Sigmoid colon (tissue), 7 donors: ENCODE measurements around the gene PDCD10. TPM values are rescaled to one million over a fixed set of nuclear protein-coding genes. Genes with fewer than 3 reads are reported as not detected.

Source experiments
- DNase-seq: peaks from one replicate; pipeline ENCODE4 v3.0.0-alpha.2; 2019
- H3K27ac ChIP-seq, 4 donors: fragments of 200-600 bp; sonication (generic); one replicate each; pipeline ENCODE4 v1.5.1; 2016 to 2019; ENCODE audit warnings: mild to moderate bottlenecking in 1 of 4
- H3K27me3 ChIP-seq, 3 donors: fragments of 200-600 bp; sonication (generic); one replicate each; pipeline ENCODE4 v1.5.1; 2019; ENCODE audit warnings: mild to moderate bottlenecking in 1 of 3
- H3K36me3 ChIP-seq, 4 donors: fragments of 200-600 bp; sonication (generic); one replicate each; pipeline ENCODE4 v1.5.1; 2016 to 2019
- H3K4me1 ChIP-seq, 4 donors: fragments of 200-600 bp; sonication (generic); one replicate each; pipeline ENCODE4 v1.5.1; 2017 to 2019
- H3K4me3 ChIP-seq, 4 donors: fragments of 200-600 bp; sonication (generic); one replicate each; pipeline ENCODE4 v1.5.1; 2017 to 2019; ENCODE audit warnings: mild to moderate bottlenecking in 2 of 4, moderate library complexity in 1 of 4
- H3K9me3 ChIP-seq, 4 donors: fragments of 200-600 bp in 3 of 4; sonication (generic) in 3 of 4; one replicate each; pipeline versions ENCODE4 v1.5.1 to v1.6.1; 2013 to 2019
- CTCF ChIP-seq, 4 experiments: fragments of 450-650 bp in 3 of 4; fragments of 200-600 bp in 1 of 4; IDR thresholded peaks; one replicate each; pipeline ENCODE4 v1.5.1; 2016 to 2019; ENCODE audit warnings: antibody characterized with exemption in 4 of 4, mild to moderate bottlenecking in 3 of 4, moderate library complexity in 2 of 4
- EP300 ChIP-seq, 4 donors: sonication (generic); formaldehyde crosslinking; IDR thresholded peaks; one replicate each; pipeline ENCODE4 v1.6.1; 2017; ENCODE audit warnings: antibody characterized with exemption in 4 of 4
- POLR2A ChIP-seq, 2 donors: fragments of 450-650 bp; IDR thresholded peaks; one replicate each; pipeline ENCODE4 v1.6.1; 2016; ENCODE audit warnings: antibody characterized with exemption in 2 of 2, mild to moderate bottlenecking in 2 of 2, moderate library complexity in 2 of 2
- POLR2AphosphoS5 ChIP-seq, 4 donors: sonication (generic); formaldehyde crosslinking; IDR thresholded peaks; one replicate each; pipeline ENCODE4 v1.6.1; 2017; ENCODE audit warnings: antibody characterized with exemption in 4 of 4
- WGBS, 2 donors: extraction: QIAGEN DNeasy Blood & Tissue Kit; methylation state at CpG; one replicate each; pipeline ENCODE4 v1.1.7; 2013; 5-methylcytosine and 5-hydroxymethylcytosine counted together
- intact Hi-C: fragments of 100-400 bp; cut with DNase I; formaldehyde crosslinking; loops from one replicate; pipeline ENCODE4 v1.15.1; 2023
- polyA plus RNA-seq, 3 donors: library from polyadenylated mRNA; stranded (reverse); fragments of 200-250 nt; gene quantifications; one replicate each; pipeline ENCODE4 v1.2.3, GENCODE V29; 2013
- total RNA-seq, 4 donors: library from RNA; depleted of rRNA; stranded (reverse); fragments of >200 nt; gene quantifications; one replicate each; pipeline ENCODE4 v1.1.0, GENCODE V29; 2016
- donor health status: healthy with polysubstance abuse.
- donor health status: Bipolar disorder and iron deficiency.
- donor health status: healthy.

PDCD10 gene
- total and polyA plus RNA-seq, 7 donors = 49.3 to 198 (median 67.0) TPM

- intact Hi-C loops = no loop called here
- no peak overlapping the region for H3K4me3 ChIP-seq
- DNase-seq = no peak
- H3K27ac ChIP-seq = no peak overlapping the region
- H3K9me3 ChIP-seq = no peaks in the 10 kb centered on the region
- no peaks in the 10 kb centered on the region for H3K36me3 ChIP-seq
- TF ChIP-seq EP300 (IDR thresholded peaks at IDR 0.05) = no peak
- TF ChIP-seq POLR2AphosphoS5 (IDR thresholded peaks at IDR 0.05) = no peak
- no peak for TF ChIP-seq POLR2A (IDR thresholded peaks at IDR 0.05)
- TF ChIP-seq CTCF (IDR thresholded peaks at IDR 0.05) = no peak
- WGBS, 2 donors = 94 to 95% methylated on average over 2 of the region's 2 CpGs
- H3K27me3 ChIP-seq = no peaks in the 10 kb centered on the region
- no peaks in the 10 kb centered on the region for H3K4me1 ChIP-seq
These were observed 7.6 kb upstream of the PDCD10 start for GRCh38 chr3:167742338-167742737.

- Histone ChIP-seq H3K27ac (no peak overlapping the region), H3K9me3 (no peaks in the 10 kb centered on the region), H3K36me3 (no peaks in the 10 kb centered on the region), H3K4me1 (peaks cover 0 to 5% (median 1%) of the 10 kb centered on the region in 4 donors), H3K4me3 (no peak overlapping the region), H3K27me3 (no peaks in the 10 kb centered on the region)
- intact Hi-C loops = no loop called here
- DNase-seq = no peak
- TF ChIP-seq EP300 (IDR thresholded peaks at IDR 0.05) (no peak), CTCF (IDR thresholded peaks at IDR 0.05) (no peak), POLR2AphosphoS5 (IDR thresholded peaks at IDR 0.05) (no peak), POLR2A (IDR thresholded peaks at IDR 0.05) (no peak)
- WGBS, 2 donors = 65% methylated on average over 2 of the region's 2 CpGs
These were observed 6.4 kb upstream of the PDCD10 start for GRCh38 chr3:167740961-167741587.

- Histone ChIP-seq H3K27ac (no peak overlapping the region), H3K27me3 (no peaks in the 10 kb centered on the region), H3K4me1 (peaks cover 0 to 10% (median 4%) of the 10 kb centered on the region in 4 donors), H3K9me3 (no peaks in the 10 kb centered on the region), H3K4me3 (no peak overlapping the region), H3K36me3 (no peaks in the 10 kb centered on the region)
- DNase-seq = no peak
- intact Hi-C loops = loop anchor here (10.0 kb wide), 1 partner anchor 426 kb away; no protein-coding TSS in a partner anchor
- WGBS, 2 donors = 94 to 96% methylated on average over 4 of the region's 4 CpGs
- no peak for TF ChIP-seq EP300 (IDR thresholded peaks at IDR 0.05)
- no peak for TF ChIP-seq POLR2AphosphoS5 (IDR thresholded peaks at IDR 0.05)
- no peak for TF ChIP-seq CTCF (IDR thresholded peaks at IDR 0.05)
- TF ChIP-seq POLR2A (IDR thresholded peaks at IDR 0.05) = no peak
These were observed 4.6 kb upstream of the PDCD10 start for GRCh38 chr3:167739190-167739810.

- H3K9me3 ChIP-seq = no peaks in the 10 kb centered on the region
- no peaks in the 10 kb centered on the region for H3K36me3 ChIP-seq
- intact Hi-C loops = loop anchor here (10.0 kb wide), 1 partner anchor 427 kb away; no protein-coding TSS in a partner anchor
- H3K27me3 ChIP-seq = no peaks in the 10 kb centered on the region
- TF ChIP-seq CTCF (IDR thresholded peaks at IDR 0.05) = no peak
- TF ChIP-seq EP300 (IDR thresholded peaks at IDR 0.05) = no peak
- TF ChIP-seq POLR2AphosphoS5 (IDR thresholded peaks at IDR 0.05) = no peak
- no peak for TF ChIP-seq POLR2A (IDR thresholded peaks at IDR 0.05)
- H3K4me1 ChIP-seq = peaks cover 2 to 22% (median 13%) of the 10 kb centered on the region in 4 donors
- no peak overlapping the region for H3K27ac ChIP-seq
- H3K4me3 ChIP-seq = no peak overlapping the region
- no peak for DNase-seq
- WGBS, 2 donors = 84 to 85% methylated on average over 2 of the region's 2 CpGs
These were observed 3.3 kb upstream of the PDCD10 start for GRCh38 chr3:167738037-167738436.
